Smooth muscle cell (in vitro differentiated cells): ENCODE measurements around the gene PCNX2. TPM values are rescaled to one million over a fixed set of nuclear protein-coding genes. Genes with fewer than 3 reads are reported as not detected.

Experiments used
- DNase-seq: peaks from one replicate; lab custom pipeline; 2025; ENCODE audit not compliant: unreplicated experiment; lab: John Stamatoyannopoulos, UW
- H2AFZ ChIP-seq: fragments of 200-600 bp; sonication (generic); 2 replicates; pipeline ENCODE4 v1.6.0; 2016; ENCODE audit warnings: antibody characterized with exemption, low read depth, mild to moderate bottlenecking
- H3F3A ChIP-seq: fragments of 200-600 bp; sonication (generic); 2 replicates; pipeline ENCODE4 v1.6.0; 2017; ENCODE audit warnings: antibody characterized with exemption, low read depth
- H3K27ac ChIP-seq: fragments of 200-600 bp; sonication (generic); 2 replicates; pipeline ENCODE4 v1.5.1; 2016; ENCODE audit warnings: low read depth, mild to moderate bottlenecking
- H3K27me3 ChIP-seq: fragments of 200-600 bp; sonication (generic); 2 replicates; pipeline ENCODE4 v1.6.1; 2016; ENCODE audit warnings: low read depth, mild to moderate bottlenecking
- H3K36me3 ChIP-seq: fragments of 200-600 bp; sonication (generic); 2 replicates; pipeline ENCODE4 v1.5.1; 2016; ENCODE audit warnings: low read depth
- H3K4me1 ChIP-seq: fragments of 200-600 bp; sonication (generic); 2 replicates; pipeline ENCODE4 v1.5.1; 2016; ENCODE audit warnings: low read depth
- H3K4me2 ChIP-seq: fragments of 200-600 bp; sonication (generic); 2 replicates; pipeline ENCODE4 v1.6.0; 2016; ENCODE audit warnings: mild to moderate bottlenecking
- H3K4me3 ChIP-seq: fragments of 200-600 bp; sonication (generic); 2 replicates; pipeline ENCODE4 v1.5.1; 2016; ENCODE audit warnings: mild to moderate bottlenecking
- H3K79me2 ChIP-seq: fragments of 200-600 bp; sonication (generic); 2 replicates; pipeline ENCODE4 v1.6.0; 2016; ENCODE audit warnings: low read depth, mild to moderate bottlenecking
- H3K9ac ChIP-seq: fragments of 200-600 bp; sonication (generic); 2 replicates; pipeline ENCODE4 v1.6.0; 2016; ENCODE audit warnings: low read depth
- H3K9me3 ChIP-seq: fragments of 200-600 bp; sonication (generic); replicated peaks from 2 replicates; pipeline ENCODE4 v1.5.1; 2016; ENCODE audit warnings: low read depth
- H4K20me1 ChIP-seq: fragments of 200-600 bp; sonication (generic); 2 replicates; pipeline ENCODE4 v1.6.0; 2016; ENCODE audit warnings: low read depth
- WGBS: methylation state at CpG from one replicate; pipeline ENCODE4 v1.1.7; 2016; ENCODE audit warnings: low lambda C conversion rate; 5-methylcytosine and 5-hydroxymethylcytosine counted together
- polyA plus RNA-seq: library from polyadenylated mRNA; unstranded; fragments of >200 nt; fragmentation: Nextera tagmentation; extraction: Ambion mirVana; gene quantifications from 2 replicates; pipeline ENCODE4 v1.2.1, GENCODE V29; 2016
- total RNA-seq: library from RNA; depleted of rRNA; stranded (reverse); fragments of >200 nt; gene quantifications from 2 replicates; pipeline ENCODE4 v1.2.3, GENCODE V29; 2014
- TF ChIP-seq, protein P1 (sequence below): fragments of 200-600 bp; sonication (generic); IDR thresholded peaks from 2 replicates; pipeline ENCODE4 v1.5.1; 2017; ENCODE audit warnings: borderline replicate concordance, mild to moderate bottlenecking, antibody characterized with exemption; ENCODE audit not compliant: insufficient read depth, poor library complexity, severe bottlenecking

The PCNX2 gene
- total and polyA plus RNA-seq, 2 experiments from 2014 or later = 4.7 to 18.2 TPM

DNA sequence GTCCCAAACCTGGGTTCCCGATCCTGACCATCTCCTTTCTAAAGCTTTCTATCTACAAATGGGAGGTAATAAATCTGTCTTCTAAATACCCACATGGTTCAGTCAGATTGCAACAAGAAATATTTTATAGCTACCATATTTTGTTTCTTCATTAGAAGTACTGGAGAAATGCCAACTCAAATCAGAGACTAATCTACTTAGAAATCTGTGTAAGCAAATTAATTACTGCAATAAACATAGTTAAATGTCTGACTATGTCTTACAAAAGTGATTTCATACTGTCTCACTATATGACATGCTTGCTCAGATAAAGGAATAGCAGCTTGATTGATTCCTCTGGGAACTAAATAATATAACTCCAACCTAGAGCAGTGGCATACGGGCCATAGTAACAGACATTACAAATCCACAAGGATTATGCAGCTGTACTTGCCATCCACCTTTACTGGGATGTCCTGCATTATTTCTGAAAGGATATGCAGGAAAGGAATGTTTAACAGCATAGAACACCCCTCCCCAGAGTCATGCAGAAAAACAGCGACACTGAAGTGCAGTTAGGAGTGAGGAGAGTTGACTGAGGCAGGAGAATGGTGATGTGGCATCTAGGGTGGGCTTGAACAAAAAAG, 80.3 kb downstream of the PCNX2 start:
- Histone ChIP-seq H3K27ac (no peak overlapping the region), H3K4me2 (no peak overlapping the region), H3K9me3 (no peaks in the 10 kb centered on the region), H3K27me3 (no peaks in the 10 kb centered on the region), H3K4me3 (no peak overlapping the region), H2AFZ (no peak overlapping the region), H3K36me3 (no peaks in the 10 kb centered on the region), H3F3A (no peaks in the 10 kb centered on the region), H3K9ac (no peak overlapping the region), H4K20me1 (no peaks in the 10 kb centered on the region), H3K79me2 (no peaks in the 10 kb centered on the region), H3K4me1 (no peaks in the 10 kb centered on the region)
- DNase-seq = no peak
- TF ChIP-seq, protein P1, sequence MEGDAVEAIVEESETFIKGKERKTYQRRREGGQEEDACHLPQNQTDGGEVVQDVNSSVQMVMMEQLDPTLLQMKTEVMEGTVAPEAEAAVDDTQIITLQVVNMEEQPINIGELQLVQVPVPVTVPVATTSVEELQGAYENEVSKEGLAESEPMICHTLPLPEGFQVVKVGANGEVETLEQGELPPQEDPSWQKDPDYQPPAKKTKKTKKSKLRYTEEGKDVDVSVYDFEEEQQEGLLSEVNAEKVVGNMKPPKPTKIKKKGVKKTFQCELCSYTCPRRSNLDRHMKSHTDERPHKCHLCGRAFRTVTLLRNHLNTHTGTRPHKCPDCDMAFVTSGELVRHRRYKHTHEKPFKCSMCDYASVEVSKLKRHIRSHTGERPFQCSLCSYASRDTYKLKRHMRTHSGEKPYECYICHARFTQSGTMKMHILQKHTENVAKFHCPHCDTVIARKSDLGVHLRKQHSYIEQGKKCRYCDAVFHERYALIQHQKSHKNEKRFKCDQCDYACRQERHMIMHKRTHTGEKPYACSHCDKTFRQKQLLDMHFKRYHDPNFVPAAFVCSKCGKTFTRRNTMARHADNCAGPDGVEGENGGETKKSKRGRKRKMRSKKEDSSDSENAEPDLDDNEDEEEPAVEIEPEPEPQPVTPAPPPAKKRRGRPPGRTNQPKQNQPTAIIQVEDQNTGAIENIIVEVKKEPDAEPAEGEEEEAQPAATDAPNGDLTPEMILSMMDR = no peak
- WGBS = 88% methylated on average over 3 of the region's 3 CpGs

DNA sequence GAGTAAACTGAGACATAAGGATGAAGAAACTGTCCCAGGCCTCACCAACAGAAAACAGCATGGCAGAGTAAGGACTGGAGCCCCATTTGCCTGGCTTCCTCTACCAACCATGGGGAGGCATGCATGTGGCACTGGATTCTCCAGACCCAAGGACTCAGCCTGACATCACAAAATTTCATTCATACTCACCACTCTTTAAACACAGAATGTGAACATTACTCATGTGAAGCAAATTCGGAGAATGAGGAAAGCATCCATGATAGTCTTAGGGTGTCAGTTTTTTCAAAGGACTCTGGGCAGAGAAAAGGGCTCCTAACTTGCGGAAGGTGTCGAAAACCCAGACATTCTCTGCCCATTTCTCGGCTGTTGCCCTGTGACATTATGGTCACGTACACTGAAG, 83.9 kb downstream of the PCNX2 start:
- H3K27ac ChIP-seq = no peak overlapping the region
- no peak for DNase-seq

GRCh38 chr1:233211106-233211505, 84.4 kb downstream of the PCNX2 start:
- Histone ChIP-seq H2AFZ (no peak overlapping the region), H3K9ac (no peak overlapping the region), H3K4me2 (no peak overlapping the region), H3K79me2 (no peaks in the 10 kb centered on the region), H3K9me3 (no peaks in the 10 kb centered on the region), H3K27ac (no peak overlapping the region), H3F3A (no peaks in the 10 kb centered on the region), H3K27me3 (no peaks in the 10 kb centered on the region), H4K20me1 (no peaks in the 10 kb centered on the region), H3K36me3 (no peaks in the 10 kb centered on the region), H3K4me3 (no peak overlapping the region), H3K4me1 (no peaks in the 10 kb centered on the region)
- TF ChIP-seq, protein P1 = no peak
- WGBS = 93% methylated on average over 1 of the region's 1 CpG
- no peak for DNase-seq

More for the DNA sequence above, 83.9 kb downstream of the PCNX2 start:
- no peaks in the 10 kb centered on the region for H3K27me3 ChIP-seq
- 97% methylated on average over 5 of the region's 5 CpGs for WGBS
- no peaks in the 10 kb centered on the region for H3K9me3 ChIP-seq
- H4K20me1 ChIP-seq = no peaks in the 10 kb centered on the region
- H3K36me3 ChIP-seq = no peaks in the 10 kb centered on the region
- H3K4me1 ChIP-seq = no peaks in the 10 kb centered on the region
- H3K4me2 ChIP-seq = no peak overlapping the region
- no peaks in the 10 kb centered on the region for H3K79me2 ChIP-seq
- H3K9ac ChIP-seq = no peak overlapping the region
- no peaks in the 10 kb centered on the region for H3F3A ChIP-seq
- H2AFZ ChIP-seq = no peak overlapping the region
- TF ChIP-seq, protein P1 = no peak
- H3K4me3 ChIP-seq = no peak overlapping the region

- TF ChIP-seq, protein P1 = no peak
- DNase-seq = no peak
- H3K9ac ChIP-seq = no peak overlapping the region
- no peak overlapping the region for H3K4me2 ChIP-seq
- H3K27ac ChIP-seq = no peak overlapping the region
- no peaks in the 10 kb centered on the region for H3F3A ChIP-seq
- no peak overlapping the region for H3K4me3 ChIP-seq
- 98% methylated on average over 2 of the region's 2 CpGs for WGBS
- no peaks in the 10 kb centered on the region for H3K36me3 ChIP-seq
- no peaks in the 10 kb centered on the region for H4K20me1 ChIP-seq
- H3K9me3 ChIP-seq = no peaks in the 10 kb centered on the region
- H2AFZ ChIP-seq = no peak overlapping the region
- no peaks in the 10 kb centered on the region for H3K27me3 ChIP-seq
- no peaks in the 10 kb centered on the region for H3K79me2 ChIP-seq
- H3K4me1 ChIP-seq = no peaks in the 10 kb centered on the region
Measured at GRCh38 chr1:233209481-233209880, 86.0 kb downstream of the PCNX2 start.
